ENCODE results near the gene AGTR2.
"Not testable (repeated sequence)": the region's sequence is repeated elsewhere in the genome, so short reads cannot be mapped to it uniquely, and the experiment has no call there.

AGTR2 gene

GRCh38 chrX:116185163-116185562 is 14.6 kb downstream of the AGTR2 start:
- no peaks in the 10 kb centered on the region for H3K36me3 Mint-ChIP-seq (ENCODE audit: low read depth)
- DNase-seq = no peak
- H3K9me3 Mint-ChIP-seq = peaks cover 24% of the 10 kb centered on the region
- no peak for TF ChIP-seq CTCF (IDR thresholded peaks at IDR 0.05)
- no peak overlapping the region for H3K27ac Mint-ChIP-seq
- no peaks in the 10 kb centered on the region for H3K4me1 Mint-ChIP-seq
- no peaks in the 10 kb centered on the region for H3K27me3 Mint-ChIP-seq (ENCODE audit: low read depth, poor library complexity)
- H3K4me3 Mint-ChIP-seq = no peak overlapping the region

- Mint-ChIP-seq H3K27ac (no peak overlapping the region), H3K27me3 (ENCODE audit: low read depth, poor library complexity) (no peaks in the 10 kb centered on the region), H3K36me3 (ENCODE audit: low read depth) (no peaks in the 10 kb centered on the region), H3K4me3 (no peak overlapping the region), H3K9me3 (peaks cover 23% of the 10 kb centered on the region), H3K4me1 (no peaks in the 10 kb centered on the region)
- DNase-seq = no peak
- no peak for TF ChIP-seq CTCF (IDR thresholded peaks at IDR 0.05)
Measured at GRCh38 chrX:116194649-116195048, 24.1 kb downstream of the AGTR2 start.

DNA sequence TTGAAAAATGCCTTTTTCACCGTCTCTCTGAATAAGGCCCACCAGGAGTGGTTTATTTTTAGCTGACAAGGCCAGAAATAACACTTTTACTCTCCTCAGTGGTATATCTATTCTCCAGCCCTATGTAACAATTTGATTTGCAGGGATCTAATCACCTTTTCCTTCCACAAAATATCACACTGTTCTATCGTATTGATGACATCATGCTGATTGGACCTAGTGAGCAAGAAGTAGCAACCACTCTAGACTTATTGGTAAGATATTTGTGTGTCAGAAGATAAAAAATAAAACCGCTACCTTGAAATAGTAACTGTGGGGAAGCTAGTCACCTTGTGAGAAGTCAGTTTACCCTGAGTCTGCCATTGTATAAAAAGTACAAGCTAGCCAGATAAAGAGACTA is 27.7 kb downstream of the AGTR2 start:
- H3K36me3 Mint-ChIP-seq (ENCODE audit: low read depth) = no peaks in the 10 kb centered on the region
- DNase-seq = no peak
- H3K4me1 Mint-ChIP-seq = no peaks in the 10 kb centered on the region
- no peak for TF ChIP-seq CTCF (IDR thresholded peaks at IDR 0.05)
- H3K27ac Mint-ChIP-seq = no peak overlapping the region
- no peak overlapping the region for H3K4me3 Mint-ChIP-seq
- H3K9me3 Mint-ChIP-seq = peaks cover 12% of the 10 kb centered on the region
- H3K27me3 Mint-ChIP-seq (ENCODE audit: low read depth, poor library complexity) = no peaks in the 10 kb centered on the region

GRCh38 chrX:116198810-116199209 is 28.3 kb downstream of the AGTR2 start:
- Mint-ChIP-seq H3K27ac (no peak overlapping the region), H3K4me1 (no peaks in the 10 kb centered on the region), H3K27me3 (ENCODE audit: low read depth, poor library complexity) (no peaks in the 10 kb centered on the region), H3K4me3 (no peak overlapping the region), H3K36me3 (ENCODE audit: low read depth) (no peaks in the 10 kb centered on the region), H3K9me3 (peaks cover 12% of the 10 kb centered on the region)
- peak; percentile 24 for TF ChIP-seq CTCF (IDR thresholded peaks at IDR 0.05)
- no peak for DNase-seq

DNA sequence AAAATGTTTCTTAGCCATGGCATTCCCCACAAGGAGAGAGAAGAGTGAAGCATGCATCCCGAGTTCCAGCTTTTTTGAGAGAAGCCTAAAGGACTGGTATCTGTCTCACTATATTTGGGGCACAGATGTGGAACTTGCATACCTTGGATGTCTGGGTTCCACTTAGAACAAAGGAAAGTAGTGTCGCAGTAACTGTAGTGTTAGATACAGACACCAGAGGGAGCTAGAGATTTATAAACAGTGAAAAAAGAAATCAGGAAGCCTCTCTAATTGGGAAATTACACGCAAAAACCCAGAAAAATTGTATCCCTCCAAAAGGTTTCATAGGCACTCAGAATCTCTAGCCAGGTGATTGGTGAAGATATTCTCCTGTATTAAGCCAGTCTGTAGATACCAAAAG is 34.4 kb downstream of the AGTR2 start:
- Mint-ChIP-seq H3K27me3 (ENCODE audit: low read depth, poor library complexity) (no peaks in the 10 kb centered on the region), H3K4me1 (peaks cover 6% of the 10 kb centered on the region), H3K27ac (no peak overlapping the region), H3K36me3 (ENCODE audit: low read depth) (no peaks in the 10 kb centered on the region), H3K4me3 (no peak overlapping the region), H3K9me3 (no peaks in the 10 kb centered on the region)
- peak; percentile 83 for TF ChIP-seq CTCF (IDR thresholded peaks at IDR 0.05)
- peak; percentile 8 for DNase-seq

DNA sequence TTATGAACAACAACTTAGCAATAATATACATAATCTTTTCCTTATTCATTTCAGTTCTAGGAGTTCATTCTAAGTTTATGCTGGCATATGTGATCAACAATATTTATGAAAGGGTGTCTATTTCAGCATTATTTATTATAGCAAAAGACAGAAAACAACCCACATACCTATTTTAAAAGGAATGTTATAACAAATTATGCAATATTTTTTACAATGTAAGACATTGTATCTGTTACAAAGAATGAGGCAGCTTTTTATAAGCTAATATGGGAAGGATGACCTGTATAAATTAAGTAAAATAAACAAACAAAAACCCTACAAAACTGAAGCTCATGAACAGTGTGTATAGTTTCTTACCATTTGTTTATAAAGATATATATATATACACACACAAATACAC is 42.7 kb downstream of the AGTR2 start:
- H3K4me1 Mint-ChIP-seq = no peaks in the 10 kb centered on the region
- H3K27me3 Mint-ChIP-seq (ENCODE audit: low read depth, poor library complexity) = no peaks in the 10 kb centered on the region
- no peak for DNase-seq
- H3K36me3 Mint-ChIP-seq (ENCODE audit: low read depth) = no peaks in the 10 kb centered on the region
- H3K4me3 Mint-ChIP-seq = no peak overlapping the region
- no peak for TF ChIP-seq CTCF (IDR thresholded peaks at IDR 0.05)
- H3K27ac Mint-ChIP-seq = no peak overlapping the region
- H3K9me3 Mint-ChIP-seq = no peaks in the 10 kb centered on the region

DNA sequence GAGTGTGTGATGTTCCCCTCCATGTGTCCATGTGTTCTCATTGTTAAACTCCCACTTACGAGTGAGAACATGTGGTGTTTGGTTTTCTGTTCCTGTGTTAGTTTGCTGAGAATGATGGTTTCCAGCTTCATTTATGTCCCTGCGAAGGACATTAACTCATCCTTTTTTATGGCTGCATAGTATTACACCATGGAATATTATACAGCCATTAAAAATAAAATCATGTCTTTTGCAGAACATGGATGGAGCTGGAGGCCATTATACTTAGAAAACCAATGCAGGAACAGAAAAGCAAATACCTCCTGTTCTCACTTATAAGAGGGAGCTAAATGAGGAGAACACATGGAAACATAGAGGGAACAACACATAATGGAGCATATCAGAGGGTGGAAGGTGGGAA is 46.5 kb downstream of the AGTR2 start:
- DNase-seq; H3K27ac Mint-ChIP-seq; H3K4me1 Mint-ChIP-seq; H3K9me3 Mint-ChIP-seq; H3K4me3 Mint-ChIP-seq; H3K27me3 Mint-ChIP-seq (ENCODE audit: low read depth, poor library complexity); H3K36me3 Mint-ChIP-seq (ENCODE audit: low read depth): not testable (repeated sequence)
